ENCODE results near the gene TPSG1.

Gene TPSG1

GRCh38 chr16:1184156-1184868 lies 40.8 kb downstream of the TPSG1 start:
- no peak overlapping the region for H3K4me3 ChIP-seq (ENCODE audit: low read depth in 1 of 2, low read length in 2 of 2)
- H3K4me1 ChIP-seq (ENCODE audit: insufficient read depth, low read length) = no peaks in the 10 kb centered on the region
- no peaks in the 10 kb centered on the region for H3K9me3 ChIP-seq (ENCODE audit: insufficient read depth, low read length, severe bottlenecking)
- TF ChIP-seq CTCF (IDR thresholded peaks at IDR 0.05; ENCODE audit: borderline replicate concordance, extremely low read depth, low read length, poor library complexity, severe bottlenecking) (no peak), EZH2 (IDR thresholded peaks at IDR 0.05; ENCODE audit: borderline replicate concordance, low read depth, low read length, severe bottlenecking) (no peak)
- no peaks in the 10 kb centered on the region for H3K36me3 ChIP-seq (ENCODE audit: insufficient read depth, low read length)
- peaks cover 5% of the 10 kb centered on the region for H4K20me1 ChIP-seq (ENCODE audit: insufficient read depth, low read length)
- H3K27ac ChIP-seq (ENCODE audit: low read length) = no peak overlapping the region
- no peaks in the 10 kb centered on the region for H3K79me2 ChIP-seq (ENCODE audit: insufficient read depth, low read length)
- ATAC-seq (ENCODE audit: insufficient read depth, low read depth) (no peak), DNase-seq (no peak)
- no peak overlapping the region for H2AFZ ChIP-seq (ENCODE audit: low read depth, low read length)
- H3K9ac ChIP-seq (ENCODE audit: low read depth, low read length) = no peak overlapping the region
- no peaks in the 10 kb centered on the region for H3K27me3 ChIP-seq (ENCODE audit: insufficient read depth, low read length, poor library complexity)
- no peak overlapping the region for H3K4me2 ChIP-seq (ENCODE audit: insufficient read depth, low read length)

- Histone ChIP-seq H3K4me1 (ENCODE audit: insufficient read depth, low read length) (no peaks in the 10 kb centered on the region), H3K27ac (ENCODE audit: low read length) (no peak overlapping the region), H3K36me3 (ENCODE audit: insufficient read depth, low read length) (no peaks in the 10 kb centered on the region), H3K9me3 (ENCODE audit: insufficient read depth, low read length, severe bottlenecking) (no peaks in the 10 kb centered on the region), H2AFZ (ENCODE audit: low read depth, low read length) (no peak overlapping the region), H3K4me2 (ENCODE audit: insufficient read depth, low read length) (no peak overlapping the region), H4K20me1 (ENCODE audit: insufficient read depth, low read length) (peaks cover 5% of the 10 kb centered on the region; the same call in 1 of the 2 replicates), H3K9ac (ENCODE audit: low read depth, low read length) (no peak overlapping the region), H3K27me3 (ENCODE audit: insufficient read depth, low read length, poor library complexity) (no peaks in the 10 kb centered on the region), H3K79me2 (ENCODE audit: insufficient read depth, low read length) (no peaks in the 10 kb centered on the region), H3K4me3 (ENCODE audit: low read depth in 1 of 2, low read length in 2 of 2) (no peak overlapping the region)
- DNase-seq = no peak
- TF ChIP-seq CTCF (IDR thresholded peaks at IDR 0.05; ENCODE audit: borderline replicate concordance, extremely low read depth, low read length, poor library complexity, severe bottlenecking) (no peak), EZH2 (IDR thresholded peaks at IDR 0.05; ENCODE audit: borderline replicate concordance, low read depth, low read length, severe bottlenecking) (no peak)
- no peak for ATAC-seq (ENCODE audit: insufficient read depth, low read depth)
Measured at GRCh38 chr16:1182950-1183907, 41.8 kb downstream of the TPSG1 start.

- Histone ChIP-seq H3K4me2 (ENCODE audit: insufficient read depth, low read length) (no peak overlapping the region), H3K4me1 (ENCODE audit: insufficient read depth, low read length) (no peaks in the 10 kb centered on the region), H3K9ac (ENCODE audit: low read depth, low read length) (no peak overlapping the region), H3K4me3 (ENCODE audit: low read depth in 1 of 2, low read length in 2 of 2) (no peak overlapping the region), H3K79me2 (ENCODE audit: insufficient read depth, low read length) (no peaks in the 10 kb centered on the region), H3K27ac (ENCODE audit: low read length) (no peak overlapping the region), H3K27me3 (ENCODE audit: insufficient read depth, low read length, poor library complexity) (no peaks in the 10 kb centered on the region), H3K9me3 (ENCODE audit: insufficient read depth, low read length, severe bottlenecking) (no peaks in the 10 kb centered on the region), H4K20me1 (ENCODE audit: insufficient read depth, low read length) (peaks cover 5% of the 10 kb centered on the region; the same call in 1 of the 2 replicates), H3K36me3 (ENCODE audit: insufficient read depth, low read length) (no peaks in the 10 kb centered on the region), H2AFZ (ENCODE audit: low read depth, low read length) (no peak overlapping the region)
- TF ChIP-seq EZH2 (IDR thresholded peaks at IDR 0.05; ENCODE audit: borderline replicate concordance, low read depth, low read length, severe bottlenecking) (no peak), CTCF (IDR thresholded peaks at IDR 0.05; ENCODE audit: borderline replicate concordance, extremely low read depth, low read length, poor library complexity, severe bottlenecking) (no peak)
- no peak for DNase-seq
- no peak for ATAC-seq (ENCODE audit: insufficient read depth, low read depth)
Measured at GRCh38 chr16:1182316-1182671, 42.8 kb downstream of the TPSG1 start.
